ENCODE measurements around the gene PTPN3.

DNA sequence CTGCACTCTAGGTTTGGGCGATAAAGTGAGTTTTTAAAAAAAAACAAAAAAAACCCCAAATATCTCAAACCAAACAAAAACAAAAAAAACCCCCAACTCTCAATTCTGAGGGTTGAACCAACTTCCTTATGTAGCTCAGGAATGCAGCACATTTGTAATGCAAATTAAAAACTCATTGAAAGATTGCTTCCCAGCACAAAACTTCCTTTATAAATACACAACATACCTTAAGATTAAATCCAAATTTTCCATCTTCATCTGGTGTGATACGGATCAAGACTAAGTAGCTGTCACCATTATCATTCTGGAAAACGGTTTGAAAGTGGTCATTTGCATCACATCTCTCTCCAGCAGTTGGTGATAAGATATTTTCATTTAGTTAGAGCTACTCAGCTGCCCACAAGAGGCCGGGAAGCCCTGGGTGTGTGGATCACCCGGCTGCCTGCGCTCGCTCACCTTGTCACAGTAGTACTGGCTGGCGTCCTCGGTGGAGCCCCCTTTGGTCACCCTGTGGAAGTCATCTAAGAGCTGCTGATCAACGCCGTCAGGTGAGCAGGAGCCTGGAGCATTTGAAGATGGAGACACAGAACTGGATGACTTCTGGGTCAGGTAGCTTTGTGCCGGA, 88.2 kb downstream of the PTPN3 start:
- no peak for TF ChIP-seq POLR2A (IDR thresholded peaks at IDR 0.05; ENCODE audit: low read depth, low read length)
- no peak for TF ChIP-seq POLR2AphosphoS5 (IDR thresholded peaks at IDR 0.05; ENCODE audit: low read depth, low read length)
- TF ChIP-seq TAF1 (IDR thresholded peaks at IDR 0.05; ENCODE audit: borderline replicate concordance, low read depth, low read length), result no peak

Data from GM12892 (cell line).